HG03558 (cell line): ENCODE data around the gene LTBP2.

ENCODE experiments used
- ATAC-seq: cut with Tn5 transposase; IDR thresholded peaks from one replicate; pipeline ENCODE4 v1.9.1; 2021; ENCODE audit warnings: moderate number of reproducible peaks; ENCODE audit not compliant: unreplicated experiment; ENCODE audit errors: extremely low read depth

LTBP2 gene

DNA sequence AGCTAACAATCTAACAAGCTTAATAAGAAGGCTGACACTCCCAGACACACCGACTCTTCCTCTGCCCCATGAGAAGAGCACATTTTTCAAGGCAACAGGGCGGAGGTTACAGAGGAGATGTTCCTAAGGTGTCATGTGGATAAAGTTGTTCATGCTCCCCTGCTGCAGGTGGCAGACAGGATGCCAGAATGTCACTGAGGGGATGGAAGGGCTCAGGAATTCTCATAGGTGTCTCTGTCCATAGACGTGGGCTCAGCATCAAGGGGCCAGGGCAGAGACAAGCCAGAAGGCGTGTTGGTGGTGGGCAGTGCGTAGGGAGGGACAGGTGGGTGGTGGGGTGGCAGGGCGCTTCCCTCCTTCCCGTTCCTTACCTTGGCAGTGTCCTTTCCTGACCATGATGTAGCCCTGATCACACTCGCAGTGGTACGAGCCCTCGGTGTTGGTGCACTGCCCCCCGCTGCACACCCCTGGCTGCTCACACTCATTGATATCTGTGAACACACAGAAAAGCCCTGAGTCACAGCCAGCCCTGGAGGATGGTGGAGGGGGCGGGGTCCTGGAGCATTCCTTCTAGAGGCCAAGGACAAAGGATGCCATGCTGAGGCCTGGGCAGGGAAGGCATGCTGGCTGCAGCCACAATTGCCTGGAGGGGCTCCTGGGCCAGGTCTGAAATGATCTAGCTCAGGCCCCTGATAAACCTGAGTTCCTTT is 95.4 kb downstream of the LTBP2 start:
- ATAC-seq = no peak

DNA sequence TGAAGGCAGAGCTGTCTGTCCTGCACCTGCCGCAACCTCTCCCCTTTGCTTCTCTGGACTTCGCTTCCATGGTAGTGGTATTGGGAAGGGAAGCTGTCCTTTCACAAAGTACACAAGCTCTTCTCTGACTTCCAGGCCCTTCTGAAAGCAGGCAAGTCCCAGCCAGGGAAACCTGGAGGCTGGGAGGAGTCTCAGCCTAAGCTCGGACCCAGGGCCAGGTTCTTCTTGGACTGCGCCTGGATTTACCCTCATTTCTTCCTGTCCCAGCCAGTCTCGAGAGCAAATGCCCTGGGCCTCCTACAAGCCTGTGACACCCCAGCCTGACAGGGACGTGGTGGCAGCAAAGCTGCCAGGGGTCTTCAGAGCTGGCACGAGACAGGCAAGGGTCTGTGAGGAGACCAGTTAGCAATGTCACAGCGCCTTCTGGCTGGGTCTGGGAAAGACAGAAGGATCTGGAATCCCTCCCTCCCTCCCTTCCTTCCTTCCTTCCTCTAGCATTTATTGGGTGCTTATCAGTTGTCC is 96.1 kb downstream of the LTBP2 start:
- ATAC-seq = no peak

DNA sequence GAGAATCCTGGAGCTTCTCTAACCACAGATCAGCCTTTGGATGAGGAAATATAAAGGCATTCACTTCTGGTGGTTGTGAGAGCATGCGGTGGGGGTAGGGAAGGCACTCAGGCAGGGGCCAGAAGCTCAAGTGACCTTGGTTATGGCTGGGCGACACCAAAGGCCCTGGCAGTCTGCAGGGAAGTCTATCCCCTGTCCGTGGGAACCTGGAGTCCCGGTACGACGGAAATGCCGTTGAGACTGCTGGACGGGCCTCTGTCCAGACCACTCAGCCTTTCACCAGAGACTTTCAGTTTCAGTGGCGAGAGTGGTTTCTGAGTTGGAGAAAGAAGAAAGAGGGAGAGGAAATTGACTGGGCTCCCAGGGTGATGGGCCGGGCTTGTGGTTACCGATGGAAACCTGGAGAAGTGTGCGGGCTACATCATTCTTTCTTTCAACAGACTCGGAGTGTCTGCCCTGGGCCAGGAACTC is 97.5 kb downstream of the LTBP2 start:
- ATAC-seq = no peak

DNA sequence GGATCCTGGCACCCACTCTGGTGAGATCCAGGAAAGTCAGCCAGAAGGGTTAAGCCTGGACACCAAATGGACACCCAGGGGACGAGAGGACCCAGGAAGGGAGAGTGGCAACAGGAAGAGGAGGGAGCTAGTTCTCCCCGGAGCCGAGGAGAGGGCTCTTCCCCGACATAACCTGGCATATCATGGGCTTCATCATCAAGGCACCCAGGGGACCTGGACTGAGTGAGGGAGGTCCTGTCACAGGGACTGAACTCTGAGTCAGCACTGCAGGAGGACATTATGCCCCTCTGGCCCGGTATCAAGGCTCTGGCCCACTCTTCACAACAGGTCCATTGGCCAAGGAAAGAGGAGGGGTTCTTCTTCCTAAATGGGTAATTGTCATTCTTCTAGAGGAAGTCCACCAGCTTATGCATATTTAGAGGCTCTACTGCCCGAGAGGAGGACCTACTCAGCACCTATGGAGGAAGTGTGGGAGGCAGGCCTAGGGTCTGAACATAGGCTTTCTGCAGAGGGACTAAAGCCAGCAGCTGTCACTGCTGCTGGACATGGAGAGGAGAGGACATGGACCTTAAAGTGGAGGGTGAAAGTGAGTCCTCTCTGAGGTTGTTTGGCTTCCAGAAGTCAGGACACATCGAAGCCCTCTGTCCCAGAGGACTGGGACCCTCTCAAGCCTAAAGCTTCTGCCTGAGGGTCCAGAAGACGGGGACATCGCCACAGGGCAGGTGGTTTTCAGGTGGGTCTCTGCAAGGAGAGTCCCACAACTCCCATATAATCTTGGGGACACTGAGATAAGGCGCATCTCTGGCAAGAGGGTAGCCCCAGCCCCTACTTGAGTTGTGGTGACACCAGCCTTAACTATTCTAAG is 99.8 kb downstream of the LTBP2 start:
- ATAC-seq = no peak

DNA sequence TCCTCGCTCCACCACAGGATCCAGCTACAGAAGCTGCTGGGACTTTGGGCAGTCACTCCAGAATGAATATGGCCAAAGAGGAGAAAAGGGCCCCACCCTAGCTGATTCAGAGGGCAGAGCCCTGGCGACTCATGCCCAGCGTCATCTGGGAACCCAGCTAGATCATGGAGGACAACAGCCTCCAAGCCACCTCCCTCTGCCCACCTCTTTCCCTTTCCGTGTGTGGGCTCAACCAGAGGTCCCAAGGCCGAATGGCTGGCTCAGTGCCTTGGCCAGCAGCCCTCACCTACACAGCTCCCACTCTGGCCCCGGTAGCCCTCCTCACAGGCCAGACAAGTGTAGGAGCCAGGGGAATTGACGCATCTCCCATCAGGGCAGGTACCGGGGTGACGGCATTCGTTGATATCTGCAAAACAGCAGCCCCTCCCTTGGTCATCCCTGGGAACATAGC is 101.1 kb downstream of the LTBP2 start:
- no peak for ATAC-seq

DNA sequence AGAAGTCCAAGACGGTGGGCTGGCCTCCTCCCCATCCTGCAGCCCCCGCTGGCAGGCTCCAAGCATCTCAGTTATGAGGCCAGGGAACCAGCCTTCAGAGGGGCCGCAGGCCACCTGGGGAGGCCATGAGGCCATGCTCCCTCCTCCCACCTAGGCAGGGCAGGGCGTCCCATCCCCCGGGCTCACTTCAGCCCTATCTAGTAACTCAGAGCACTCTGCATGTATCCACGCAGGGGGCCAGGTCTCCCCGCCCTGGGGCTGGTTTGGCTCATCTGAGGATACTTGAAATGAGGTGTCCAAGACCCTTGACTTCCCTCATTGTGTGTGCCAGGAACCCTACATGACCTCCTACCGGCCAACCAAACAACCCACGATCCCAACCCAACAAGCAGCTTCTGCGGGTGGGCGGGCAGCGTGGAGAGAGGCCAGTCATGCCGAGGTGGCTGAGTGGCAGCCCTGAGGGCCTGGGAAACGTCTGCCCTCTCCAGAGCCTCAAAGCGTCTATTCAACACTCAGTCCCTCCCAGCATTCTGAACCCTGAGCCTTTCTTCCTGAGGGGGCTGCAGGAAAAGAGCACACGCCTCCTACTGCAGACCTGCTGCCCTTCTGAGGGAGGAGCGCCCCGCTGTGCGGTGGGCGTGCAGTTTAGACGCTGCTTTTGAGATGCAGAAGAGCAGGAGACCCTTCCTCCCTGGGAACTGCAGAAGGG is 101.7 kb downstream of the LTBP2 start:
- ATAC-seq = no peak

DNA sequence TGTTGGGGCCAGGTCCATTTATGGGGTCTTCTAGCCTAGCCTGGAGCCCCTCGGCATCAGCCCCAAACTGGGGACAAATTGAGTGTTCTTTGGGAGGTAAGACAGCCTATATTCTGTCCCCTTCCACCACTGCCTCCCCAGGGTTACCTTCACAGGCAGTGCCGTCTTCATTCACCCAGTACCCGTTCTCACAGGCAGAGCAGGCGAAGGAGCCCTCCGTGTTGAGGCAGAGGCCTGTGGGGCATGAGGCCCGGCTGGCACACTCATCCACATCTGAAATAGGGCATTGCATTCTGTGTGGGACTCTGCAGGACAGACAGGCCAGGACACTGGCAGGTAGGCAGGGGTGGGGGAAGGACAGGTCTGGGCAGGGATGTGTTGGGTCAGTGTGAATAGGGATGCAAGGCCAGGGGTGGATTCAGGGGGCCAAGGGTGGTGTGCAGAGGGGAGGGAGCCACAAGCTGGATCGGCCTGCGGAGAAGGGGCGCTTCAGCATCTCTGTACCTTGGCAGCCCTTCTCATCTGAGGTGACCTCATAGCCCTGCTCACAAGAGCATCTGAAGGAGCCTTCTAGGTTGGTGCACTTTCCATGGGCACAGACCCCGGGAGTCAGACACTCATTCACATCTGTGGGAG is 102.3 kb downstream of the LTBP2 start:
- ATAC-seq = no peak

DNA sequence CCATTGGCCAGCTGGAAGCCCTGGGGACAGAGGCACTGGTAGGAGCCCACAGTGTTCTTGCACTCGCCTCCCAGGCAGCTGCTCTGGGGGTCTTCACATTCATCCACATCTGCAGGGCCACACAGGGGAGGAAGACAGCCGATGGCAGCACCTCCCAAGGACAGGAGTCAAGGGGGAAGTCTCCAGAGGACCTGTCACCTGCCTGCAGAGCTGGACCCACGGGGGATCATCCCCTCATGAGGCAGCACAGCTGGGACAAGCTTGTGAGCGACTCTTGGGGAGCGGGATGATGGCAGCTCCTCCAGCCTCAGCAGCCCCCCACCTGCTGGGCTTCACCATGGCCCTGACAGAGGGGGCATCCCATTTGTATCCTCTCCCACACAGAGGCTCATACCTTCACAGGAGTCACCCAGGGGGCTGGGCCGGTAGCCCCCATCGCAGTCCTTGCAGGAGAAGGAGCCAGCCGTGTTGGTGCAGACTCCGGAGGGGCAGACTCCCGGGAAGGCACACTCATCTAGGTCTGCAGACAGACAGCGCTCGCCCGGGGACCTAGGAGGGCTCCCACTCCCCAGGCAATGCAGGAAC is 103.1 kb downstream of the LTBP2 start:
- no peak for ATAC-seq

DNA sequence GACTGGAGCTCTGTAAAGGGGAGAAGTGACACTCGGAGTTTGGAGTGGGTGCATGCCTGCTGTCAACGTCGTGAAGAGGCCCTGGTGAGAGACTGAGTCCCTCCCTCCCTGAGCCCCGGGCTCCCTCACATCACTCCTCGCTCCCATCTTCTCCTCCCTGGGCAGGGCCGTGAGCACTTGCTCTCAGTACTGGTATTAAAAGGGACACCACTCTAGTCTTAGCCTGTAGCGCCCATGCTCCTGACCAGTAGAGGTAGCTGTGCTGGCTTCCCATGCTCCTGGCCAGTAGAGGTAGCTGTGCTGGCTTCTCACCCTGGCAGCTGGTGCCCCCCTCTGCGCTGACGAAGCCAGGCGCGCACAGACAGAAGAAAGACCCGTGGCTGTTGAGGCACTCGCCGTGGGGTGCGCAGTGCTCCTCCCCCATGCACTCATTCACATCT is 103.7 kb downstream of the LTBP2 start:
- ATAC-seq = no peak

DNA sequence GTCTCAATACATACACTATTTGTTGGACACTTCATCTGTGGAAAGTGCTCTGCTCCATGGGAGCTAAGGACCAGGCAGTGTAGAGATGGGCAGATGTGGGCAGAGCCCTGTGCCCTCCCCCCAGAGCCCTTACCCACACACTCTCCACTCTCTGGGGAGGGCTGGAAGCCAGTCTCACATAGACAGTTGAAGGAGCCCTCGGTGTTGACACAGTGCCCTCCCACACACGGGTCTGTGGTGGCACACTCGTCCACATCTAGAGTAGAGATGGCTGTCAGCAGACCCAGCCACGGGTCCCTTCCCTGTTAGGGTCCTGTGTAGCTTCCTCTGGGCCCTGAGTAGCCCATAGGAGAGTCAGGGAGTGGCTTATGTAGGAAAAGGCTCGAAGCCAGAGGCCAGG is 104.2 kb downstream of the LTBP2 start:
- no peak for ATAC-seq

DNA sequence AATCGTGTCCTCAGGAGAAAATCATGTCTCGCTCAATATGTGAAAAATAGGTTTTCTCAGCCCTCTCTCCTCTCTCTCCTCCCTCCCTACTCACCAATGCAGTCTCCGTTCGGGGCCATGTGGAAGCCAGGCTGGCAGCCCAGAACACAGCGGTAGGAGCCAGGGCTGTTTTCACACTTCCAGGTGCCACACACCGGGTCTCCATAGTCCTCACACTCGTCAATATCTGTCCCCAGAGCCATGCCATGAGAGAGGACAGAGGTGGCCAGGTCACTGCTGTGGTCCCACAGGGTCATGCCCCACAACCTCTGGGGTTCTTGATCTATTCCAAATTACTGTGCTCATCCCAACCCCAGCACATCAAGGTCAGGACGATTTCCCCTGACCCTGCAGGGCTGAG is 105.0 kb downstream of the LTBP2 start:
- ATAC-seq = no peak

DNA sequence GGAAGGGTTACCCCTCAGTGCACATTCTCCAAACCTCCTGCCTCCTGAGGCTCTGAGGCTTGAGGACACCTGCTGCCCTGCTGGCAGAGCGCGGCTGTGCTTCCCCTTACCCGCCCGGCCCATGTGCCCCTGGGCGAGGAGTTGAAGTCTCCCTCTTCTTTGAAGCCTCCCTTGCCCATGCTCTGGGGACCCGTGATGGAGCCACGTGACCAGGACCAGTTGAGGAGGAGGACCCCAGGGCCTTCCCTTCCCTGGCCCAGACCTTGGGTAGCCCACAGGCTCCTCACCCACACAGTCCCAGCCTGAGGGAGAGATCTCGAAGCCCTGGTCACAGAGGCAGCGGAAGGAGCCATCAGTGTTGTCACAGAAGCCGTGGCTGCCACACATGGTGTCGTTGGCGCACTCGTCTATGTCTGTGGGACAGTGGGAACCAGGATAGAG is 105.6 kb downstream of the LTBP2 start:
- no peak for ATAC-seq

DNA sequence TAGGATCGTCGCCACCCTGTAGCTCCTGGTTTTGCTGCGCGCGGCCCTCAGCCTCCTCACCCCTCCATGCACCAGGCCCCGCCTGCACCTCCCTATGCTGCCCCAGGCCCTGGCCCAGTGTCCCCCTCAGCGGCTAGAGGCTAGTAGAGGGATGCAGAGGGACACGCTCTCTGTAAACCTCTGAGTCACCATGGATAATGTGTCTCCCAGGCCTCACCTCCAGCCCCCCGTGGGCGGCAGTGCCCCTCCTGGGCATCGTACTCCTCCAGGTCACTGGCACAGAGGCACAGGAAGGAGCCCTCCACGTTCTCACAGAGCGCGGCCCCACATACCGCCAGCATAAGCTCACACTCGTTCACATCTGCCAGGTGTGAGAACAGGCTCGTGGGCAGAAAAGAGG is 106.2 kb downstream of the LTBP2 start:
- ATAC-seq = no peak

DNA sequence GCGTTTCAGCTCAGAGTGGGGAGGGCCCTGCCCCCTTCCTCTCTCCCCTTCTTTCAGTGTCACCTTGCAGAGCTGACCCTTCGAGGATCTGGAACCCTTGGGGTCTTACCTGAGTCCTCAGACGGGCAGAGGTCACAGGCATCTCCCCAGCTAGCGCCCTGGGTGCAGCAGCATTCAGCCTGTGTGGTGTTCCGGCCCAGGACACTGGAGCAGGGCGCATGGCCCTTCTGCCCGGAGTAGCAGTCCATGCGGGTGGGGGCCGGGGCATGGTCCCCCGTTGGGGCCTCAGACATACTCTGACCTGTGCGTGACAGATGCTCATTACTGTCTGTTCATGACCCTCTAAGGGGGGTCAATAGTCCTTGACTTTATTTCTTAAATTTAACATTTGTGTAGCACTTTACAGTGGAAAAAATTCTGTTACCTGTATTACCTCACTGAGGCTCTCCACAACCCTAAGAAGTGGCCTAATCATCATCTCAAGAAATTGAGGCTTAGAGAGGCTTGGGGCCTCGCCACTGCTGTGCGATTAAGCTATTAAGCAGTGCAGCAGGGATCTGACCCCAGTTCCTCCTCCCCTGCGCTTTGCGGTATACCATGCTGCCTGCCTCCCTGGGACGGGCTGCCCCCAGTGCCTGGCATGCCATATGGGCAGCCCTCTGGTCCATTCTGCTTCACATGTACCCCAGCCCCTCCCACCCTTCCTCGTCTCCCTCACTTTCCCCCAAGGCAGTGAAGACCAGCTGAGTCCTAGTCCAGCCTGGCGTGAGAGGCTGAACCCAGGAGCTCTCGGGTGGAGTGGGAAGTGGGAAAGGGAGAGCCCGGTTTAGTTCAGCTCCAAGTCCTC is 106.9 kb downstream of the LTBP2 start:
- ATAC-seq = no peak

DNA sequence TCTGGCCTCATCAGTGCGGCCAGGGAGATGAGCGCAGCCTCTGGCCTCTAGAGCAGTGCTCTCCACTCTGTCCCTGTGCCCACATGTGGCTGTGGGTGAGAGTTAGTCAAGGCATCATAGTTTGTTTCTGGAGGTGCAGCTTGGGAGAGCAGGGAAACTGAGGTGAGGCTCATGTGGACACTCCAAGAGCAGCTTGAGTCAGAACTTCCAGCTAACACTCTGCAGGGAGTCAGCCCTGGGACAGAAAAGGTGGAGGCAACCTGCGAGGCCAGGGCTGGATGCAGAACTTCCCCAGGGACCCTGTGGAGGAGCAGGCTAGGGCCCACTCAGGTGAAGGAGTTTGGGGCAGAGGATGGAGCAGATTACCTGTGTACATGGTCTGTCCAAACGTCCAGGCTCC is 107.6 kb downstream of the LTBP2 start:
- ATAC-seq = no peak

DNA sequence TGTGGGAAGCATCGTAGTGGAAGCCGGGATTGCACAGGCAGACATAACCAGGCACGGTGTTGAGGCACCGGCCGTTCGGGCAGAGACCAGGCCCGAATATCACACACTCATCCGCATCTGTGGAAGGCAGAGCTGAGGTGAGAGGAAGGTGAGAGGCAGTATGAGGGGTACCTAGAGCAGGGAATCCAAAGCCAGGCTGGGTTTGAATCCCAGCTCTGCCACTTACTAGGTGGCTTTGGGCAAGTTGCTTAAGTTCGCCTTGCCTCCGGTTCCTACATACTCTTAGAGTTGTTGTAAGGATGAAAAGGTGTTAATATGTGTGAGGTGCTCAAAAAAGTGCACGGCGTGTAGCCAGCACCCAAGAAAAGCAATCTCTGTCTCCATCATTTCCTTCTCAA is 108.1 kb downstream of the LTBP2 start:
- ATAC-seq = no peak

DNA sequence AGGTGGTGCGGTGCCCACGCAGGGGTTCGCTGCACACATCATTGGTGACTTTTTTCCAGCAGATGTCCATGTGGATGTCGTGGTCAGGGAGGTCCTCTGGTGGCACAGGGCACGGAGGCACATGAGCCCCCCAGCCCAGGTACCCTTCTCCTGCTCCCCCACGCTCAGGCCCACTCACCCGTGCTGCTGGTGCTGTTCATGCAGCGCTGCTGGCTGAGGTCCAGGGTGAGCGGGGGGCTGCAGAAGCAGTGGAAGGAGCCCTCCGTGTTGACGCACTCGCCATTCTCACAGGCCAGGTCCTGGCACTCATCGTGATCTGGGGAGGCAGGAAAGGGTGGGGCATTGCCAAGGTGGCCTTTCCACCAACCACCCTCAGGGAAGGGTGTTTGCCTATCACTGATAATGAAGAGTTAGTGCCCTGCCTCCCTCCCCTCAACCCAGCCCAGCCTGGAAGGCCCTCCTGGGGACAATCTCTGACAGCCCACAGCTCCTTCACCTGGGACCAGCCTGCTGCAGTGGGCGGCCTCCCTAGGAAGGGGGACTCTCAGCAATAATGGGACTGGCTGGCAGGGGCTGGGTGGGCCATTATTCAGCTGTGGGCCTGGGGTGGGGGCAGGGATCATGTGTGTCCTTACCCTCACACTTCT is 108.6 kb downstream of the LTBP2 start:
- no peak for ATAC-seq

DNA sequence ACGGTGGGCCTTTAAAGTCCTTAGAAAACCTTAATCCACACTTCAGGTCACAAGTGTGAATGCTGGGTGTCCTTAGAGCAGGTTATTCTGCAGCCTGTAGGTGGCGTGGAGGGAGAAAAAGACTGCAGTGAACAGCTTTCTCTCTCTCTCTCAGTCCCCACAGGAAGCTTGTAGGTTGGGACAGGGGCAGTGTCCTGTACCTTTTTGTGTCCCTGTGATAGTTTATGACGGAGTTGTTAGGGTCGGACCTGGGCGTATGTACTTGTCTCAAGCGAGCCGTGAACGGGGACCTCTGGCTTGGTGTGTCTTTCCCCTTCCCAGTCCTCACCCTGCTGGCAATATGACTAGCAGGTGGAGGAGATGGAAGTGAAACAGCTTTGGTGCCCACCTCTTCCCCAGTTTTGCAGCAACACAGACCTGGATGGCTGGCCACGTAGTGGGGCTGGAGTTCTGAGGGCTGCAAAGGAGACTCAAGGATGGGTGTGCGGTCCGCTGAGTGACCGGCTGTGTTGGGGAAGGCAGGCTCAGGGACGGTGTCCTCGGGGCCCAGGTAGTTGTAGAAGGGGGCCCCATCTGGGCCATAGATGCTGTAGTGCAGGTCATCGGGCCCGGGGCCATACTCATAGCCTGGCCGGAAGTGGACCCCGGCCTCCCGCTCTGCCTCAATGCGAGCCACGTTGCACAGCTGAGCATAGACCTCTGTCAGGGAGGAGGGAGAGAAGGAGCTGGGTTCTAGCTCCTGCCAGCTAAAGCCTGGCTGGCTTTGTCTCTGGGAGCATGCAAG is 109.6 kb downstream of the LTBP2 start:
- no peak for ATAC-seq
